T-helper 1 cell treated with Interleukin-12 subunit alpha and Interleukin-12 subunit beta and Interleukin-4 antibody, amounts not matched to agents 30 ng/mL and 1 ng/mL, for 36 hours (primary cell): Measurements from ENCODE around the gene MGAM2. TPM values are rescaled to one million over a fixed set of nuclear protein-coding genes. Genes with fewer than 3 reads are reported as not detected.
"Not testable (repeated sequence)": the region's sequence is repeated elsewhere in the genome, so short reads cannot be mapped to it uniquely, and the experiment has no call there.

Source experiments
- intact Hi-C: fragments of 100-400 bp; cut with micrococcal nuclease; formaldehyde crosslinking; loops from one replicate; pipeline ENCODE4 v1.15.1; 2024
- total RNA-seq: library from RNA; stranded (reverse); gene quantifications from 2 replicates; pipeline ENCODE4 v1.2.3, GENCODE V29; 2022

MGAM2 gene
- total RNA-seq = not detected in 2 replicates

DNA sequence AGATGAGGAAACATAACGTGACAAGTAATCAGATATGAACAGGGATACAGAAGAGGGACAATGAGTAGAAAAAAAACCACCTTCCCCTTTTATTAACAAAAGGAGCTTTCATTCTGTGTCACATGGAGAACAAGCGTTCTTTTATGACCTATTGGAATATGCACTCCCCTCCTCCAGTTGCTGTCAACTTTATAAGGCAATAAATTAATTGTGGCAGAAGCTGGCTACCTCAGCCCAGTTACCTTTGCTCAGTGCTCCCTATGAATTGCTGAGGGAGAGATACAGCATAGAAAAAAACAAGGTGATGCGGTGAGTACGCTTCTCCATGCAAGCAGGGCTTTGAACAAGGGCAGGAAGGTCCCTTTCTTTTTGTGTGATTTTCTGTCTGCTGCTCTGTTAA is at the start of gene MGAM2:
Gene MGAM2 (plus strand): TSS at position 220 of the 400 bp plus-strand sequence. CDS start 5,156 bp downstream, outside the sequence.
- intact Hi-C loops = no loop called here

DNA sequence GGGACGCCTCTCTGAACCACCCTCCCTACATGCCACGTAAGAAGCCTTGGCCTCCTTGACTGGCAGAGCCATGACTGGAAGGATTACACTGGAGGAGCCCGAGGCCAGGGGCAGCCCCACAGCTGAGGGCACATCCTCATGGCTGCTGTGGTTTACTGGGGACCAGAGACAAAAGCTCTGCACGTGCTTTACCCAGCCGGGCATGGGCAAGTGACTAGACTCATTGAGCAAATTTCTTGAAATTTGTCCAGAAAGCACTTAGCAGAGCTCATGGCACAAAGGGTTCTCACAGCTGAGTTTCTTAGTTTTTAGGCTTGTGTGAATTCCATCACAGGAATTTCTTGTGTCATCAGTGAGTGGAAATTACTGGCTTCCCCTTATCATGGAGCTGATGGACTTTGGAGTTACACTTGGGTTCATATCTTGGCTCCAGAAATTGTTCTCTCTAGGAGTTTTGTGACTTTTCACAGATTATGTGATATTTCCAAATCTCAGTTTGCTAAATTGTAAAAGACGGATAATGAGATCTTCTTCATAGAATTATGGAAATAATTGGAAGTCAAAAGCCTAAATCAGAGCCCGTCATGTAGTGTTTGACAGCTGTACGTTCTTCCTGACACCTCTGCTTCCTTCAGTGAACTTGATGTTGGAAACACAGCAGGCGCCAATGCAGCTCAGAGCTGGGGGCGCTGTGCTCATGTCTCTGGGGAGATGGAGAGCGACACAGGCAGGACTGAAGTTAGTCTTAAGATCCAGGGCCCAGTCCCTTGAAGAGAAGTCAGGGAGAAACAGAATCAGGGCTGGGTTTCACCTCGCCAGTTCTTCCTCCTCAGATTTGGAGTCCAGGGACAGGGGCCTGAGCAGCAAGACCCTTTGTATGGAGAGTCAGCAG is 47.7 kb upstream of the MGAM2 start:
- intact Hi-C loops = no loop called here

DNA sequence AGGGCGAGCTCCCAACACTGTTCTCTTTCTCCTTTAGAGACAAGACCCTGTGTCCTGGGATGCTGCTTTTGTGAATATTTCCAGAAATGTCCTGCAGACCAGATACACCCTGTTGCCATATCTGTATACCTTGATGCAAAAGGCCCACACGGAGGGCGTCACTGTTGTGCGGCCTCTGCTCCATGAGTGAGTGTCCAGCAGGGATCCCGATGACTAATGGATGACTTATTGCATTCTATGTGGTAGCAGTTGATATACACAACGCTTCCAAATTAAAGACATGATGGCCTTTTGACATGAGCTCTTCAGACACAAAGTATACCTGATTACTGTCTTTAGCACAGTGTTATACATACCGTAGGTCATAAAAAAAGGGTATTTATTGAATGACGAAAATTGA is 45.0 kb upstream of the MGAM2 start:
- intact Hi-C loops = no loop called here

DNA sequence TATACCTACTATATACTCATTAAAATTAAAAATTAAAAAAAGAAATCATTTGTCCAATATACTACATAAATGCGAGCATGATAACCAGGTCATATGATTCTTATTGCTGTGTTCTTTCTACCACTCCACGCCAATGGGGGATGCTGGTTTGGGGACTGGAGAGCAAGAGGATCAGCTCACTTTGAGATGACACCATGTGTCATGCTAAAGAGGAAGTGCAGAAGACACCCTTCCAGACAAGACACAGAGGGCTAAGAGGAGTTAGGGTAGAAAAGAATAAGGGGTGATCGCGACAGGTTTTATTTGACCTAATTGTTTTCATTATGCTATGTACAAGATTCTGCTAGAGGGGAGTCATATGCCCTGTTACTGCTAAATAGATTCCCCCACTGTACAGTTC is 33.8 kb upstream of the MGAM2 start:
- intact Hi-C loops = no loop called here

DNA sequence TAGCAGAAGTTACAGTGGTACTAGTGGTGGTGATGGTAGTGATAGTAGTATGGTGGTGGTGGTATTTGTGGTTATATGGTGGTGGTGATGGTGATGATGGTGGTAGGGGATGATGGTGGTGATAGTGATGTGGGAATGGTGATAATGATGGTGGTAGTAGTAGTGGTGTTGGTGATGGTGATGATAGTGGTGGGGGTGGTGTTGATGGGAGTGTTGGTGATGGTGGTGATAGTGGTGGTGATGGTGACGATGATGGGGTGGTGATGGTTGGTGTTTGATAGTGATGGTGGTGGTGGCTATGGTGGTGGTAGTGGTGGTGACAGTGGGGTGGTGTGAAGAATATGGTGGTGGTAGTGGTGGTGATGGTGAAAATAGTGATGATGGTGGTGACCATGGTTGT is 27.9 kb upstream of the MGAM2 start:
- intact Hi-C loops = no loop called here

DNA sequence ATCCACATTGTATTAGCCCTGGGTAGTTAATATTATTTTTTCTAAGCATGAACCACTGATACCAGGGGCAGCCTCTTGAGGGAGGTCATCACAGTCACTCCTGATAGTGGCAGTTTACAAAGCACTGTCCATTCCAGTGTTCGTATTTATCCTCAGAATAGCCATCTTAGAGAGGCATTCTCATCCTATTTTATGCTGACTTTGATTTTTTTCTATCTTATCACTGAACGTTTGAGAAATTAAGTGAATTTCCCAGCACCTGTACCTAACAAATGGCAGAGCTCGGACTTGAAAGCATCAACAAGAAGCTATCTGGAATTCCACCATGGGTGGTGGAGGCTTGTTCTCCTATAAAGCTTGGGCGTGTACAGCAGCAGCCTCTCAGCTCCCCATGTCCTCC is 26.1 kb upstream of the MGAM2 start:
- intact Hi-C loops = no loop called here

DNA sequence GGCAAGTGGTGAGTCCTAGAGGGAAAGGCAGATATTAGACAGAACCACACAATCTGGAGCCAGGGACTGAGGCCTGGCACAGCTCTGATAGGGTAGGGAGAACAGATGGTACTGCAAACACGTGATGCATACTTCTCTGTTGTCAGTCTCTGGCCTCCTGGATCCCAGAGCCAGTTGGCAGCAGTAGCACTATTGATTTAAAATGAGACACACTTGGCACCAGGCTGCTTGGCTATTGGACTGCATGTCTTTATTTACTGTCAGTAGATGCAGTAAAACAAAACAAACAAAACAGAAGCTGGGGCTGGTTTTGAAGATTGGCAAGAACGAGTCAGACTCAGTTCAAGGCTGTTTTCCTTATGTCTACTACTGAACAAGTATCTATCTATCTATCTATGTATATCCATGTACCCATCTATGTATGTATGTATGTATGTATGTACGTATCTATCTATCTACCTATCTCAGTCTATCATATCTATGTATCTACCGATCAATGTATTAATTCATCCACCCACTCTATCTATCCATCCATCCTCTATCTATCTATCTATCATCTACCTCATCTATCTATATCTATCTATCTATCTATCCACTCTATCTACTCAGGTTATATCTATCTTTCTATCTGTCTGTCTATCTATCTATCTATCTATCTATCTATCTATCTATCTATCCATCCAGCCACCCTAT is 23.4 kb upstream of the MGAM2 start:
- intact Hi-C loops = no loop called here

DNA sequence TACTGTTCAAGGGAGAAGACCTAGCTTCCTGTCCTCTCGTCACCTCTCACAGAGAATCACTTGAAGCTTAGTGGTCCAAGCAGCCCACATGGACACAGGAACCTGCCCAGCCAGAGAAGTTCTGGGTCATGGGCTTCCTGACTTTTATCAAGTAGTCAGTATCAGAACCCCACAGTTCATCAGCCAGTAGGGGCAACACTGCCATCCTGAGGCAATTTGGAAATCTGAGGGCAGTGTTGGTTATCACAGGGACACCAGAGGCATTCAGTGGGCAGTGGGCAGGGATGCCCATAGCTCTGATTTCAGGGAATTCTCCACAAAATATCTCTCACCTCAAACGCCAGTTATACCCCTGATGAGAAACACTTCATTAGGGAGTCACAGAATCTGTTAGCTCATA is 22.5 kb upstream of the MGAM2 start:
- intact Hi-C loops = no loop called here

DNA sequence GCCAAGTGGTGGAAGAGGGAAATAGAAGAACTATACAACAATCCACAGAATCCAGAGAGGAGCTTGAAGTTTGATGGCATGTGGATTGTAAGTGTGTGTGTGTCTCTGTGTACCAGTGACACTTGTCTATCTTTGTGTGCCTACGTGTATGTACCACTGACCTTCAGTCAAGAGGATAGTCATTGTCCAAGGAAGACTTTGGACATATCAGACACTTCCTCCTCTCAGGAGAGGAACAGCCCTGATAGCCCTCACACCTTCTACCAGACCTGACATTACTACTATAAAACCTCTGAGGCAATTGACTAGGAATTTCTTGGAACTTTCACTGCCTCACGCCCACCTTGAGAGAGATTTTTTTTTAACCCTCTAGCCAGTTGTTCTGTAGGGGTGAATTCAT is 19.6 kb upstream of the MGAM2 start:
- intact Hi-C loops = no loop called here

DNA sequence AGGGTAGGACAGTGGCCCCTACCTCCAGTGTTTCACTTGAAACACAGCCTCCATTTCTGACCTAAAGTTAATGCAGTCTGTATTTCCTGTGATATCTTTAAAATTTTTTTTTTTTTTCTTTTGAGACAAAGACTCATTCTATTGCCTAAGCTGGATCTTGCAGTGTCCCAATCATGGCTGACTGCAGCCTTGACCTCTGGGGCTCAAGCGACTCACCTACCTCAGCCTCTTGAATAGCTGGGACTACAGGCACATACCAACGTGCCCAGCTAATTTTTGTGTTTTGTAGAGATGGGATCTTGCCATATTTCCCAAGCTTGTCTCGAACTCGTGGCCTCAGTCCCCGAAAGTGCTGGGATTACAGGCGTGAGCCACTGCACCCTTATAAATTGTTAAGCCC is 16.7 kb upstream of the MGAM2 start:
- intact Hi-C loops = no loop called here

DNA sequence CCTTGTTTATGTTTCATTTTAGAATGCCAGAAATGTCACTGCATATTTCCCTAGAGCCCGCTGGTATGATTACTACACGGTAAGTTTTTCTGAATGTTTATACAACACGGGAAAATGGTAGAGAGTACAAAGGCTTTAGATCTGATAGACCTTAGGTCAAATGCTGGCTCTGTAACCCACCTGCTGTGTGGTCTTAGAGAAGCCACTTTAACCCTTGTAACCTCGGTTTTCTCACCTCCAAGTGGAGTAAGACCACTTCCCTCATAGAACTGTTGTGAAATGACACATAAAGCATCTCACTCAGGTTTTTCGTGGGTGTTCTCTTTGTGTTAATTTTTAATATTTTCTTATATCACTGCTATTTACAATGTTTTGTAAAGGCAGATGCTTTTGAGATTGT is 13.9 kb upstream of the MGAM2 start:
- intact Hi-C loops = no loop called here

DNA sequence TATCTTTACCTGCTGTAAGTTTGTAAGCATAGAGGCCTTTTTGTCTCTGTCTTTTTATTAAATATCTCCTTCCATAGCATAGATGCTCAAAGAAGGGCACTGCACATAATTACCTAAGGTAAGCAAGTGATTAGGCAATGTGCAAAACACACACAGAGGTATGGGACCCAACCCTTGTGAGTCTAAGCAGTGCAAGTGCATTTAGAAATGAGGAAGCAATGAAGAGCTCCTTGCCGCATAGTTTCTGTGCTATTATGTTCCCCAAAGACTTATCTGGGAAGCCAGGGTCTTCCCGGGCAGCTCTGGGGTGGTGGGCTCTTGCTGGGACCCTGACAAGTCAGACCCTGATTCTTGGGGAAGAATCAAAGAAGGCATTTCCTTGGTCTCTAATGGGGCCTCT is 13.5 kb upstream of the MGAM2 start:
- intact Hi-C loops = no loop called here

DNA sequence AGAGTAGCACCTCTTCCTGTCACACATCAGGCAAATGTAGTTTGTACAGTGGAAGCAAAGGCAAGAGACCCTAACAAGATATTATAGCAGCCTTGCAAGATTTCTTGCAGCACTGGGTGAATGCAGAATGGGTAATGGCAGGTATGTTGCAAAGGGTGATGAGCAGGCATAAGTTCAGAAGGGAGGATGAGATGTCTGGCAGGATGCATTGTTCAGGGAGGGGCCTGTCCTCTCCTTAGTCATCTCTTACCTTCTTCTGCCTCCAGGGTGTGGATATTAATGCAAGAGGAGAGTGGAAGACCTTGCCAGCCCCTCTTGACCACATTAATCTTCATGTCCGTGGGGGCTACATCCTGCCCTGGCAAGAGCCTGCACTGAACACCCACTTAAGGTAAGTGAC is 12.2 kb upstream of the MGAM2 start:
- intact Hi-C loops = not testable (repeated sequence)

DNA sequence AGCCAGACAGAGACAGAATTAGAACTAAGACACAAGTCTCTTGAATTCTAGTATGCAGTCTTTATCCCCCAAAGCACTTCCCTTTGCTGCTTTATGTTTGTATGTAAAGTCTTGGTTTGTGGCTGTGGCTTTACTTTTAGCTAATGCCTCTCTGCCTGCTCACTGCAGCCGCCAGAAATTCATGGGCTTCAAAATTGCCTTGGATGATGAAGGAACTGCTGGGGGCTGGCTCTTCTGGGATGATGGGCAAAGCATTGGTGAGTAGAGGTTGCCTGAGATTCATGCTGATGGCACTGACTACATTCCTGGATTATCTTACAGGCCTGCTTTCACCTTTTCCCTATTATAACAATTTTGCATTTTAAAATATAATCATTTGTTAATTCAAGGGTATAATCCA is 10.9 kb upstream of the MGAM2 start:
- intact Hi-C loops = loop anchor here (10.0 kb wide), 1 partner anchor 126 kb away; the partner anchor contains the start of gene TAS2R38

DNA sequence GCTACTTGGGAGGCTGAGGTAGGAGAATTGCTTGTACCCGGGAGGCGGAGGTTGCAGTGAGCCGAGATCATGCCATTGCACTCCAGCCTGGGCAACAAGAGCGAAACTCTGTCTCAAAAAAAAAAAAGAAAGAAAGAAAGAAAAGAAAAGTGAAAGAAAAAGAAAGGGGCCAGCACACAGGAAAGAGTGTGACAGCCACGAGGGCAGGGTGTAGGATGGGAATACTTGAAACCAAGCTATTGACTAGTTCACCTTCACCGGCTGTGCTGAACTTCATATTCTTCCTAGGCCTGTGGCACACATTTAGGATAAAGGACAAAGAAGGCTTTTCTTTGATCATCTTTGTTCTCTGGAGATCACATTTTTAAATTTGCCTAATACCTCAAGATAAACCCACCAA is 9.7 kb upstream of the MGAM2 start:
- intact Hi-C loops = loop anchor here (10.0 kb wide), 1 partner anchor 127 kb away; the partner anchor contains the start of gene TAS2R38

DNA sequence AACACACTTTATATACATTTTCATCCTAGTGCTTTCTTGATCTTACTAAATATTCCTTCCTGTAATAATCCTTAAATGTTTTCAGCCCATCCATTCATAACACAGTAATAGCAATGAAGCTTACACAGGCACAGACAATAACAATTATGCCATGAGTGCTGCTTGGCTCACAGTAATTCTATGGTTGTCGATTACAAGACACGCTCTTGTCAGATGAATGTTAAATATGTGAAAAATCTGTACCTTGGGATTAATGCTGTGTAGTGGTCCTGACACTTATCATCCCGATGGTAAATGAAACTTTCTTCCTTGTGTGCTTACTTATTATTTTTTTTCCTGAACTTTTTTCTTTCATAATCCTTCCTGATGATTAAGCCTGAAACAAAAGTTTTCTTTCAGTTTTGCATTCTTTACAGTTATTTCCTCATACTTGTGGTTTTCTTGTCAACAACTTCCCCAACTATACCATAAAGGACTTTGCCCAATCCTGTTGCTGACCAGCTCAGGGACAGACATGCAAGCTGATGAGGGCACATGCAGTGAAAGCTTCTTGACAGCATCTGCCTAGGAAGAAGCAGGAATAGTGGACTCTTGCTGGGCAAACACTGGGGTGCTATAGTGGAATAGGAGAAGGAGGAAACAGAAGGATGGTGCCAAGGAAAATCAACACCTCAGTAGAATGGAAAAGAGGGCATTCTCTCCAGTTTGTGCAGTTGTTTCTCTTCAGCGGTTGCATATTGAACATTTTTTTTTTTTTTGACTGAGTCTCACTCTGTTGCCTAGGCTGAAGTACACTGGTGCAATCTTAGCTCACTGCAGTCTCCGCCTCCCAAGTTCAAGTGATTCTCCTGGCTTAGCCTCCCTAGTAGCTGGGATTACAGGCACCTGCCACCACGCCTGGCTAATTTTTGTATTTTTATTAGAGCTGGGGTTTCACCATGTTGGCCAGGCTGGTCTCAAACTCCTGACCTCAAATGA is 6.7 kb upstream of the MGAM2 start:
- intact Hi-C loops = loop anchor here (10.0 kb wide), 1 partner anchor 130 kb away; the partner anchor contains the start of gene TAS2R38

DNA sequence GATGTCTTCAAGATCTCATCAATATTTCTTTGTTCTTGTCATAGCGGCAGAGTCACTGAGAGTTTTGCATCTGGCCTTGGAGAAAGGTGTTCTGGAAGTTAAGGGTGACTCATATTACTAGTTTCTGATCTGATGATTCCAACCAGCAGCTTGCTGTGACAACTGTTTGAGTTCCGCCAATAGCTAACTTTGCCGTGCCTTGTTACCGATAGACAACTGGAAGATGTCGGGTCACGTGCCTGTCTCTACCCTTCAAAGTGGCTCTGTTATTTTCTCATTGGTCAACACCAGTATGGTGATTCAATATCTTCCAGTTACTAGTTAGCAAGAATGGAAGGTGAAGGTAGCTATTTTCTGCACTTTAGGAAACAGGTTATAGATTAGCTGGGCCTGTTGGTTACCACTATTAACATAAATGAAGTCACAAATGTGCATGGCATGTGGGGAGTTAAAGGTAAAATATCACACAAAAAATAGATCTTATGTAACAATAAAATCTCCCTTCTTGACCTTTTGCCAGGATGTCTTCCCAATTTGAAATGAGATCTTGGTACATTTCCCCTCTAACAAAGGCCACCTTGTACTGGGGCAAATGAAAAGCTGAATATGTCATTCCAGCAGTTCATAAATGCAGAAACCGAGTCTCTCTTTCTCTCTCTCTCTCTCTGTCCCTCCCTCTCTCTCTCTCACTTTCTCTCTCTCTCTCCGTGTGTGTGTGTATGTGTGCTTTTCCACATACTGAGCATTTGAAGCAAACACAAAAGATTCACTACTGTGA is 2.6 kb upstream of the MGAM2 start:
- intact Hi-C loops = loop anchor here (10.0 kb wide), 1 partner anchor 134 kb away; the partner anchor contains the start of gene TAS2R38

DNA sequence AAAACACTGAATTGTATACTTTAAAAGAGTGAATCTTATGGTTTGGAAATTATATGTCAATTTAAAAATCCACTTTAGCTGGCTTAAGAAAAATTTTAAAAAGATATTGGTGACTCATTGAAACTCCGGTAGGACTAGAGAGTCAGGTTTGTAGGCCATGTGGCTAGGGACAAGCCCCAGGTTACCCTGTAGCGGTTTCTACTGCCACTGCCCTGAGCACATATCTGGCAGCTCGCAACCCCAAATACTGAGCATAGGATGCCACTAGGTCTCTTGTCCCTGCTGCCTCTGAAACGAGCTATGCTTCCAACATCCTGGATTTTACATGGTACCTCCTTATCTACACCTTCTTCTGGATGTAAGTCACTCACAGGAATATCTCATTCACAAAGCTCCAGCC is 1.4 kb upstream of the MGAM2 start:
- intact Hi-C loops = no loop called here

DNA sequence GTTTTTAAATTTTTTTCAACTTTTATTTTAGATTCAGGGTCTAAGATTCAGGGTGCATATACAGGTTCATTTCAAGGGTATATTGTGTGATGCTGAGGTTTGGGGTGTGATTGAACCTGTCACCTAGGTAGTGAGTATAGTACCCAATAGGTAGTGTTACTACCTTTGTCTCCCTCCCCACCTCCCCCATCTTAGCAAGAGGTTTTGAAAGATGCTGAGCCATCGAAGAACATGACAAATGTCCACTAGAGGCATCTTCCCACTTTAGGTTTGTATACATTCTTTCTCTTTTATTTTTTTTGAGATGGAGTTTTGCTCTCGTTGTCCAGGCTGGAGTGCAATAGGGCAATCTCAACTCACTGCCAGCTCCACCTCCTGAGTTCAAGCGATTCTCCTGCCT is 880 bp upstream of the MGAM2 start:
- intact Hi-C loops = no loop called here

DNA sequence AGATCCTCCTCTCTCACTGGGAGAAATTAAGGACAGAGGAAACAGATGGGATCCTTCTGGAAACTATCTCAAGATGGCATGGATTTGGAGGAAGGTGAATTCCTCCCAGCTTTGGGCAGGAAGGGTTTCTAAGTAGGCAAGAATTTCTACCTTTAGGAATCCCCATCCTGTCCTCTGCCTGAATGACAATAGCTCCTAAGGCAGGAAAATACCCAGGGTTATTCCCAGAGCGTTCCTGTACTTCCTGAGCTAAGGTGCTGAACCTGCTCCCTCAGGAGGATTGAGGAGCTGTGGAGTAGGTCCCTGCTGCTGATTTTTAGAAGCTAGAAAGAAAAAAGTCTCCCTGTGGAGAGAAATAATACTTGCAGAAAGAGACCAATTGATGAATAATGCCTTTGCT is 568 bp downstream of the MGAM2 start:
- intact Hi-C loops = no loop called here
